Progenitor cell of endocrine pancreas (in vitro differentiated cells): ENCODE results near the gene SLC6A5. TPM values are rescaled to one million over a fixed set of nuclear protein-coding genes. Genes with fewer than 3 reads are reported as not detected.

Experiments
- DNase-seq: peaks from one replicate; pipeline ENCODE4 v3.0.0; 2021; ENCODE audit warnings: low spot score; ENCODE audit not compliant: unreplicated experiment
- H3K27ac Mint-ChIP-seq: 2 replicates; pipeline ENCODE4 v1.8.0; 2021; ENCODE audit warnings: mild to moderate bottlenecking, moderate library complexity, mixed read lengths
- H3K27me3 Mint-ChIP-seq: 2 replicates; pipeline ENCODE4 v1.8.0; 2021; ENCODE audit warnings: mixed read lengths
- H3K36me3 Mint-ChIP-seq: 2 replicates; pipeline ENCODE4 v1.8.0; 2022; ENCODE audit warnings: mixed read lengths; ENCODE audit not compliant: insufficient read depth
- H3K4me1 Mint-ChIP-seq: 2 replicates; pipeline ENCODE4 v1.8.0; 2021; ENCODE audit warnings: low read depth, mixed read lengths
- H3K4me3 Mint-ChIP-seq: 2 replicates; pipeline ENCODE4 v1.8.0; 2021; ENCODE audit warnings: low read depth, mild to moderate bottlenecking, moderate library complexity, mixed read lengths
- H3K9me3 Mint-ChIP-seq: 2 replicates; pipeline ENCODE4 v1.8.0; 2021; ENCODE audit warnings: low read depth, mixed read lengths
- total RNA-seq: library from RNA; stranded (reverse); gene quantifications from 2 replicates; pipeline ENCODE4 v1.2.1, GENCODE V29; 2021
- TF ChIP-seq, protein P1 (sequence below): fragments of 200-600 bp; sonication (generic); IDR thresholded peaks from one replicate; pipeline ENCODE4 v1.5.0; 2021; ENCODE audit warnings: antibody characterized with exemption, mild to moderate bottlenecking; ENCODE audit not compliant: unreplicated experiment

Gene SLC6A5
- total RNA-seq, 1 donor from 2014 or later: not detected

DNA sequence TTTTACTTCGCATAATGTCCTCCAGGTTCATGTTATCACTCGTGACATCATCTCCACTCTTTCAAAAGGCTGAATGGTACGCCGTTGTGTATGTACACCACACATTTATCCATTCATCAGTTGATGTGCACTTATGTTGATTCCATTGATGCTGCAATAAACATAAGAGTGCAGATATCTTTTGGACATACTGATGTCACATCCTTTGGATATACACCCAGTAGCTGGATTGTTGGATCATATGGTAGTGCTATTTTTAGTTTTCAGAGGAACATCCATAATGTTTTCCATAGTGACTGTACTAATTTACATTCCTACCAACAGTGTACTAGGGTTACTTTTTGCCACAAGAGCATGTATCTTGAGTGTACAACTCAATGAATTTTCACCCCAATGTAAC, 45.0 kb downstream of the SLC6A5 start:
- TF ChIP-seq, protein P1, sequence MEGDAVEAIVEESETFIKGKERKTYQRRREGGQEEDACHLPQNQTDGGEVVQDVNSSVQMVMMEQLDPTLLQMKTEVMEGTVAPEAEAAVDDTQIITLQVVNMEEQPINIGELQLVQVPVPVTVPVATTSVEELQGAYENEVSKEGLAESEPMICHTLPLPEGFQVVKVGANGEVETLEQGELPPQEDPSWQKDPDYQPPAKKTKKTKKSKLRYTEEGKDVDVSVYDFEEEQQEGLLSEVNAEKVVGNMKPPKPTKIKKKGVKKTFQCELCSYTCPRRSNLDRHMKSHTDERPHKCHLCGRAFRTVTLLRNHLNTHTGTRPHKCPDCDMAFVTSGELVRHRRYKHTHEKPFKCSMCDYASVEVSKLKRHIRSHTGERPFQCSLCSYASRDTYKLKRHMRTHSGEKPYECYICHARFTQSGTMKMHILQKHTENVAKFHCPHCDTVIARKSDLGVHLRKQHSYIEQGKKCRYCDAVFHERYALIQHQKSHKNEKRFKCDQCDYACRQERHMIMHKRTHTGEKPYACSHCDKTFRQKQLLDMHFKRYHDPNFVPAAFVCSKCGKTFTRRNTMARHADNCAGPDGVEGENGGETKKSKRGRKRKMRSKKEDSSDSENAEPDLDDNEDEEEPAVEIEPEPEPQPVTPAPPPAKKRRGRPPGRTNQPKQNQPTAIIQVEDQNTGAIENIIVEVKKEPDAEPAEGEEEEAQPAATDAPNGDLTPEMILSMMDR: no peak
- Mint-ChIP-seq H3K27me3 (peaks cover 4% of the 10 kb centered on the region), H3K9me3 (no peaks in the 10 kb centered on the region), H3K36me3 (no peaks in the 10 kb centered on the region), H3K4me3 (no peak overlapping the region), H3K4me1 (no peaks in the 10 kb centered on the region), H3K27ac (no peak overlapping the region)
- no peak for DNase-seq

DNA sequence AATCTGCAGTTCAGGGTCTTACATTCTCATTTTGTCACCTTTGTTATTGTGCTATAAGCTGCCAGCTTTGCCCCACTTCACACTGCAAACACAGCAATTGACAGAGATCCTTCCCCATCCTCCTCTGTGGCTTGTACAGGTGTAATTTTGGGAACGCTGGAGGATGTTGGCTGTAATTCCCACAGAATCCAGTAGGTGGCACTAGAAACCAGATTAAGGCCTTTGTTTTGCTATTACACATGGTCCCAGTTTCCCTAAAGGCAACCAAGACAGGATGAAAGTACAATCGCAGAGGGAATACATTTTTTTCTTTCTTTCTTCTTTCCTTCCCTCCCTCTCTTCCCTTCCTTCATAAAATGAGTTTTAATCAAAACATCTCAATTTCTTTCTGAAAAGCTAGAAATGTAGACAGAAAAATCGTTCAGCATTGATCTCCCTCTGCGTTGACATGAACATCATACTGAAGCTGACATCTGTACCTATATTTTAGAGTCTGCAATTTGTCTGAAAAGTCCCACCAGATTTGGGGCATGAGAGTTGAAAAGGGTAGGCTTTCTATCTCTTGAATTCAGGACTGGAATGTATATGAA, 48.7 kb downstream of the SLC6A5 start:
- Mint-ChIP-seq H3K27me3 (peaks cover 16% of the 10 kb centered on the region), H3K36me3 (no peaks in the 10 kb centered on the region), H3K9me3 (no peaks in the 10 kb centered on the region), H3K4me1 (no peaks in the 10 kb centered on the region), H3K27ac (no peak overlapping the region), H3K4me3 (no peak overlapping the region)
- DNase-seq: peak; percentile 57
- TF ChIP-seq, protein P1: peak; percentile 93

DNA sequence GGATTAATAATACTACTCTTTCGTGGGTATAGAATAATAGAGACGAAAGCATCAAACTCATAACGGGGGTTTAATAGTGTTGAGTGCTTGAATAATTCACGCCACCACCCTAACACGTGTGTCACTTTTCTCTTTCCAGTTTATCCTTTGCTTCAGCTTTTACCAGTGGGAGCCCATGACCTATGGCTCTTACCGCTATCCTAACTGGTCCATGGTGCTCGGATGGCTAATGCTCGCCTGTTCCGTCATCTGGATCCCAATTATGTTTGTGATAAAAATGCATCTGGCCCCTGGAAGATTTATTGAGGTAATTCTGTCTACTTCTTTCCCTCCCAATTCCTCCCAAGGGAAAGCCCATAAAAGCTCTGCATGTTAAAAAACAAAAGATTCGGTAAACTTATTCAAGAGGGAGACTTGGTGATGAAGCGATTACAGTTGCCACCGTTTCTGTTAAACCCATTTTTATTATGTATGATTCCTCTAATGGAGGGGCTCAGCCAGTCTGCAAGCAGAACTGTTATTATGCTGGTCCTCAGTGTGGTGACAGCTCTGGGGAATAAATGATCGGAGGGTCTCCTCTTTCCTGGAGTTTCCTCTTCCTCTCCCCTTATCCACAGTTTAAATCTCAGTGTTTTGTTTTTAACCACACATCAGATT, 52.9 kb downstream of the SLC6A5 start:
- H3K27me3 Mint-ChIP-seq: peaks cover 38% of the 10 kb centered on the region
- no peaks in the 10 kb centered on the region for H3K9me3 Mint-ChIP-seq
- H3K27ac Mint-ChIP-seq: no peak overlapping the region
- H3K36me3 Mint-ChIP-seq: no peaks in the 10 kb centered on the region
- TF ChIP-seq, protein P1: no peak
- H3K4me3 Mint-ChIP-seq: no peak overlapping the region
- DNase-seq: no peak
- no peaks in the 10 kb centered on the region for H3K4me1 Mint-ChIP-seq

DNA sequence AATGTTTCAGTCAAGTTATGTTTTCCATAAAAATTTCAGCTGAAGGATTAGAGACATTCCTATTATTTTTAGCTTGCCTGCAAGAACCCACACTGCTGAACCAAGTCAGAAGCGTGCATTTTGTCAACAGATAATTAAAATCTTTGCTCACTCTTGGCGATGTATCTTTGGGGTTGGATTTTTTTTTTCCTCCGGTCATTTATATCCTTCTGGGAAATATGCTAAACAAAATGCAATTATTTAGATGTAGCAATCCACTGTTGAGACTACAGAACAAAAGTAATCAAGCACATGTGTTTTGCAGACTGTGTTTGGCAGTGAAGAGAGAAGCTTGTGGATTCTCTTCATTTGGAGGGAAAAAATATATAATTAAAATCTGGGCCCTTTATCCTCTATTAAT, 54.6 kb downstream of the SLC6A5 start:
- TF ChIP-seq, protein P1: no peak
- peaks cover 41% of the 10 kb centered on the region for H3K27me3 Mint-ChIP-seq
- H3K4me1 Mint-ChIP-seq: no peaks in the 10 kb centered on the region
- H3K4me3 Mint-ChIP-seq: no peak overlapping the region
- no peak for DNase-seq
- H3K36me3 Mint-ChIP-seq: no peaks in the 10 kb centered on the region
- no peaks in the 10 kb centered on the region for H3K9me3 Mint-ChIP-seq
- no peak overlapping the region for H3K27ac Mint-ChIP-seq

DNA sequence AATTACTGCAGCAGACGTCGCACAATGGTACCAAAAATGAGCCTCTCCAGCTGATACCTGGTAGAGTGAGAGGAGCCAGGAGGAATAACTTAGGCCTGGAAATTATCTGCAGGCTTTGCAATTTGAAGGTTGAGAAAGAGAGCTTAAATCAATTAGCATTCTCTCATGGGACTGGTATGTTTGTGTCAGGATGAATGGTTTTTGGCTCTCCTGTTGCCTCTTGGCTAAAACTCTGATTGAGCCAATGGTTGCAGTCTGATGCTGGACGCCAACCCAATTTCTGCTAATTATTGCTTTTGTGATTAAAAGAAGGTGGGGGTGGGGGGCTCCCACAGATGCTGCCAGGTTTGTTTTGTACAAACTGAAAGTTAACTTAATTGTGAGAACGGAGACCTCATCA, 57.5 kb downstream of the SLC6A5 start:
- no peak for DNase-seq
- H3K36me3 Mint-ChIP-seq: no peaks in the 10 kb centered on the region
- no peak overlapping the region for H3K4me3 Mint-ChIP-seq
- TF ChIP-seq, protein P1: no peak
- H3K27me3 Mint-ChIP-seq: peaks cover 46% of the 10 kb centered on the region
- H3K4me1 Mint-ChIP-seq: no peaks in the 10 kb centered on the region
- H3K27ac Mint-ChIP-seq: no peak overlapping the region
- no peaks in the 10 kb centered on the region for H3K9me3 Mint-ChIP-seq
